NOMO-1 treated with DMSO at 0.1 percent for 48 hours (cell line): ENCODE data around the gene USF1.
"Not testable (repeated sequence)": the region's sequence is repeated elsewhere in the genome, so short reads cannot be mapped to it uniquely, and the experiment has no call there.

Source experiments
- DNase-seq: peaks from one replicate; lab custom pipeline; 2025; ENCODE audit not compliant: unreplicated experiment; lab: John Stamatoyannopoulos, UW

USF1 gene

DNA sequence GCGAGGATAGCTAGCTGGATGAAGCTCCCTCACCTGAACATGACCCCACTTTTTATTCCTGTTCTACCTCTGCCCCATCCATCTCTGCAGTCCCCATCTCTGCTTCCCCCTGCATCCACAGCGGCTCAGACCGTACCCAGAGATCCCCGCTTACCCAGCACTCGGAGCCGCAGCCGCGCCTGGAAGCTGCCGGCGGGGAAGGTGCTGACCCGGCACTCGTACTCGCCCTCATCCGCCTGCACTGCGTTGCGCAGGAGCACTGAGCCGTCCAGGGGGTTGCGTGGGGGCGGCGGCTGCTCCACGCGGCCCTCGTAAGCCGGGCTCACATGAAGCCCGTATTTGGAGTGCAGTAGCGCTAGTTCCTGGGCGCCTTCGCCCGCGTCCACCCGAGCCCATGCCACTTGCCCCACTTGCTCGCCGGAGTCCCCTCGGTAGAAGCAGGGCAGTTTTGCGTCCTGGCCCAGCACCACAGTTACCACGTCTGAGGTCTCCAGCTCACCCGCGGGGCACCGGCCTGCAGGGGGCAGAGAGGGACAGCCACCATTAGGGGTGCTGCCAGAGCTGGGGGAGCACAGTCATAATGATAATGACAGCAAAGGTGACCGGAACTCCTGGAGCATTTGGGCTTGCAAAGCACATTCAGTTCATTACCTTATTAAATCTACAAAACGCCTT lies 33.8 kb upstream of the USF1 start:
- DNase-seq, result no peak

- DNase-seq, result no peak
Observed at GRCh38 chr1:161077426-161077825, 31.6 kb upstream of the USF1 start.

DNA sequence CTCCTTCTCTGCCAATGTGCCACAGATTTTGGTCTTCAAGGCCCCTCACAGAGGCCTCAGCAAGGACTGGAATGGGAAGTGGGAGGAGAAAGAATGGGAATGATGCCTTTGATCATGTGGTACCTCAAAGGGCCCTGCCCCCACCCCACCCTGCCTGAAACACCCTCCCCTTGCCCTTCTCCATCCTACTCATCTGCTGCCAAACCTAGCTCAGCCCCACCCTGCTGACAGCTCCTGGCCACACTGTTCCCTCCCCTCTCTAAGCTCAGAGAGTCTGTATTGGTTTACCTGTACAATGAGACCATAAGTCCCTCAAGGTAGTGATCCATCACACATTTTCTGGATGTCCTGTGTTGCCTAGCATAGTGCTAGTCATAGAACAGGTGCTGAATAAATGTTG lies 30.6 kb upstream of the USF1 start:
- no peak for DNase-seq

DNA sequence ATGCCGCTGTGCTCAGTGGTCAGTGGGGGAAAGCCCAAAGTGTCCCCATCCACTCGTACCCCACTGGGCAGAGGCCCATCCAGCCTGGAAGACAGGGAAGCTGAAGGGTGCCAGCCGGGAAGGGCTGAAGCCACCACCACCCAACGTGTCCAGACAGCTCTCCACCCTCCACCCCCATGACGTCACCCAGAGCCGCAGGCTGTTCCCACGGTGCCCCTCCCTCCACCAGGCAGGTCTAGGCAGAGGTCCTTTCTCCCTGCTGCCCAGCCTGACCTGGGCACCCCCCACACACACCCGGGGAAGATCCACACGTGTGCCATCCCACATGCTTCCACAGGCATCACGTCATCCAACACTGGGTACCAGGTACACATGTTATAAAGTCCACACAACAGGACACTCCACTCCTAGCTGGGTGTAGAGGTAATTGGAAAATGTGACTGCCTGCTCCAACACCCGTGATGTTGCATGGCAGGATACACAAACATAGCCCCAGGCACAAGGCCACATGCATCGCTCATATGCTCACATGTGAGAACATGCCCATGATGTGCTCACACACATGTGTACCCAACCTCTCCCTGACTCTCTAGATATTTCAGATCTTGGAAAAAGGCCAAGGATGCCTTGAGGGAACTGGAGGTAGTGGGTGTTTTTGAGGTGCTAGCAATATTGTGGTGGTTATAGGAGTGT lies 29.0 kb upstream of the USF1 start:
- DNase-seq, result no peak

- DNase-seq, result no peak
Observed at GRCh38 chr1:161073474-161074121, 27.8 kb upstream of the USF1 start.

GRCh38 chr1:161072751-161073449 lies 27.1 kb upstream of the USF1 start:
- DNase-seq, result no peak

DNA sequence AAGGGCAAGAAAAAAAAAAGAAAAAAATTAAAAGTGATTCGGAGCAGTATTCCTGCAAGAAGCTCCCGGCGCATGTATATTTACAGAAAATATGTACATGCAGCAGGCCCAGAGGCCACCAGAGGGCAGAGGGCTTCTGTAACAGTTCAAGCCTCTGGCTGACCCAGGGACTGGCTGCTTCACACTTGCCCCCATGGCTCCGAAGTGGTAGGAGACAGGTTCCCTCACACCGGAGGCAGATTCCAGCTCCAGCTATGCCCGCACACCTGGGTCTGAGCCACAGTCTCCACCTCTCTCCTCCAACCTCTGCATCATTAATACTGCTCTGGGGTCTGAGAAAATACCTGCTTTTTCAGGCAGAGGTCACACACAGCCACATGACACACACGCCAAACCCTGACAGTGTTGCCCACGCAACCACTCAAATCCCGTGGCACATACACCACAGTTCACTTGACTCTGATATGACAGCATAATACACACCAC lies 26.2 kb upstream of the USF1 start:
- DNase-seq, result peak; percentile 65

DNA sequence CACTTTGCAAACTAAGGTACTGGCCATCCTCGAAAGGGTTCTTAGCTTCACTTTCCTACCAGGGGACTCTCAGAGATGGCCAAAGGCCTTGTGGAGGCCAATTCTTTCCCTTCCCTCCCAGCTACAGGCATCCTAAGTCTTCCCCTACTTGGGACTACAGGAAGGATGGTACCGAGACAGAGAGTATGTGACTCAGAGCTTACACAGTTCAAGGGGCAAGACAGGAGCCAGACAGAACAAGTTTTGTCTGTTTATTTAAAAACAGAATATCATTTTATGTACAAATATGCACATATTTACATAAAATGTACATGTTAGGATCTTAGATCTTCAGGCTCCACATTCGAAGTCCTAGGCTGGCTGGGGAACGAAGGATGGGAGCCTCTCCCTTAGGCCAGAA lies 25.0 kb upstream of the USF1 start:
- no peak for DNase-seq

GRCh38 chr1:161069731-161070270 lies 24.0 kb upstream of the USF1 start, which contains the start of gene ARHGAP30:
Gene ARHGAP30 (minus strand): TSS chr1:161069891. CDS start chr1:161069624, 267 bp downstream.
- DNase-seq, result peak; percentile 96

DNA sequence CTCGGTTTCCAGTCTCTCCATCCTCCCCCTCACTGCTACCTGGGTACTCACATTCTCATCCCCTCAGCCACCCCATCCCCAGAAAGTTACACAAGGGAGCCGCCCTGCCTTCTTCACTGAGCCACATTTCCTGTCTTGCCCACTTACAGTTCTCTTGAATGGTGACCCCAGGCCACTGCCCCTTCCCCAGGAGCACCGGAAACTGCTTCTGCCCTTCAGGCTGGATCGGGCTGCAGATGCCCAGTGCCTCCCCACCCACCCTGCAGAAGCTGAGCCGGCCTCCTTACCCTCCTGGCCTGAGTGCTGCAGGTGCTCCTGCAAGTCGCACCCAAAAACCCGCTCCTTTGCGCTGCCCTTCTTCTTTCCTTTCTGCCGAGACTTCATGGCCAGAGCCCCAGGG lies 23.5 kb upstream of the USF1 start:
- no peak for DNase-seq

- DNase-seq, result peak; percentile 92
Observed at GRCh38 chr1:161068306-161069234, 22.8 kb upstream of the USF1 start.

GRCh38 chr1:161066694-161067093 lies 20.9 kb upstream of the USF1 start:
- no peak for DNase-seq

DNA sequence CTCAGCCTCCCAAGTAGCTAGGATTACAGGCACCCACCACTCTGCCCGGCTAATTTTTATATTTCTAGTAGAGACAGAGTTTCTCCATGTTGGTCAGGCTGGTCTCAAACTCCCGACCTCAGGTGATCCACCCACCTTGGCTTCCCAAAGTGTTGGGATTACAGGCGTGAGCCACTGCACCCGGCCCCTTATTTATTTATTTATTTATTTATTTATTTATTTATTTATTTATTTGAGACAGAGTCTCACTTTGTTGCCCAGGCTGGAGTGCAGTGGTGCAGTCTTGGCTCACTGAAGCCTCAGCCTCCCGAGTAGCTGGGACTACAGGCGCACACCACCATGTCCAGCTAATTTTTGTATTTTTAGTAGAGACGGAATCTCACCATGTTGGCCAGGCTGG lies 19.9 kb upstream of the USF1 start:
- not testable (repeated sequence) for DNase-seq

DNA sequence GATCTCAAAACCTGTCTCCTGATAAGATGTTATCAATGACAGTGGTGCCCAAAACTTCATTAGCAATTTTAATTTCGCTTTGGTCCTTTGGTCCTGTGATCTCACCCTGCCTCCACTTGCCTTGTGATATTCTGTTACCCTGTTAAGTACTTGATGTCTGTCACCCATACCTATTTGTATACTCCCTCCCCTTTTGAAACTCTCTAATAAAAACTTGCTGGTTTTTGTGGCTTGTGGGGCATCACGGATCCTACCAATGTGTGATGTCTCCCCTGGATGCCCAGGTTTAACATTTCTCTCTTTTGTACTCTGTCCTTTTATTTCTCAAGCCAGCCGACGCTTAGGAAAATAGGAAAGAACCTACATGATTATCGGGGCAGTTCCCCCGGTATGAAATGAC lies 18.2 kb upstream of the USF1 start:
- not testable (repeated sequence) for DNase-seq

GRCh38 chr1:161061419-161061818 lies 15.6 kb upstream of the USF1 start:
- no peak for DNase-seq

GRCh38 chr1:161059293-161059692 lies 13.5 kb upstream of the USF1 start:
- DNase-seq, result no peak

GRCh38 chr1:161054805-161055204 lies 9.0 kb upstream of the USF1 start:
- no peak for DNase-seq

- DNase-seq, result no peak
Observed at GRCh38 chr1:161054232-161054631, 8.5 kb upstream of the USF1 start.

- DNase-seq, result no peak
Observed at GRCh38 chr1:161052899-161053298, 7.1 kb upstream of the USF1 start.

DNA sequence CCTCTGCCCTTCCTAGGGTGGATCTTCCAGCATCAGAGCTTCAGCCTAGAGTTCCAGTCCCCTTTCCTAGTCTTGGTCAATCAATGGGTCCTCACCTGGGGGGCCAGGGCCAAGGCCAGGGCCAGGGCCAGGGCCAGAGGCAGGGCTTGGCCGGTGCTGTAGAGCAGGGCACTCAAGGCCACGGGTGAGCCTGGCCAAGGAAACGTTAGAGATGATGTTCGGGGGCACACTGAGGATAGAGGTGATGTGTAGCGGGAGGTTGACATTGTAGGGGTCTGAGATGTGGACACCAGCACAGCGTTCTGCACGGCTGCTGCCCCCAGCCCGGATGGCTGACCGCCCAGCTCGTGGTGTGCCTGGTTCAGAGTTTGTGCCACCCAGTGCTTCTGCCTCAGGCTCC lies 5.4 kb upstream of the USF1 start:
- no peak for DNase-seq
